Nephron progenitor cell (in vitro differentiated cells): ENCODE results near the gene KRT78.

Experiments used
- DNase-seq: peaks from one replicate; pipeline ENCODE4 v3.0.0; 2021
- H3K27ac Mint-ChIP-seq: 2 replicates; pipeline ENCODE4 v1.8.0; 2021; ENCODE audit warnings: mild to moderate bottlenecking, moderate library complexity, mixed read lengths
- H3K27me3 Mint-ChIP-seq: 2 replicates; pipeline ENCODE4 v1.8.0; 2021; ENCODE audit warnings: mild to moderate bottlenecking, low read depth, mixed read lengths; ENCODE audit not compliant: poor library complexity
- H3K36me3 Mint-ChIP-seq: 2 replicates; pipeline ENCODE4 v1.8.0; 2021; ENCODE audit warnings: low read depth, mixed read lengths
- H3K4me1 Mint-ChIP-seq: 2 replicates; pipeline ENCODE4 v1.8.0; 2021; ENCODE audit warnings: mixed read lengths
- H3K4me3 Mint-ChIP-seq: 2 replicates; pipeline ENCODE4 v1.8.0; 2021; ENCODE audit warnings: mild to moderate bottlenecking, moderate library complexity, mixed read lengths
- H3K9me3 Mint-ChIP-seq: 2 replicates; pipeline ENCODE4 v1.8.0; 2021; ENCODE audit warnings: mild to moderate bottlenecking, moderate library complexity, mixed read lengths
- CTCF ChIP-seq: fragments of 200-600 bp; sonication (generic); IDR thresholded peaks from 2 replicates; pipeline ENCODE4 v1.5.0; 2021; ENCODE audit warnings: antibody characterized with exemption

Gene KRT78

GRCh38 chr12:52821826-52822660 is 26.8 kb downstream of the KRT78 start:
- Mint-ChIP-seq H3K27me3 (peaks cover 34% of the 10 kb centered on the region), H3K4me3 (no peak overlapping the region), H3K27ac (no peak overlapping the region), H3K4me1 (peaks cover 31% of the 10 kb centered on the region), H3K9me3 (no peaks in the 10 kb centered on the region), H3K36me3 (no peaks in the 10 kb centered on the region)
- DNase-seq = no peak
- TF ChIP-seq CTCF = no peak

- Mint-ChIP-seq H3K27me3 (peaks cover 32% of the 10 kb centered on the region), H3K9me3 (no peaks in the 10 kb centered on the region), H3K4me3 (no peak overlapping the region), H3K4me1 (peaks cover 31% of the 10 kb centered on the region), H3K36me3 (no peaks in the 10 kb centered on the region), H3K27ac (no peak overlapping the region)
- no peak for DNase-seq
- no peak for TF ChIP-seq CTCF
Measured at GRCh38 chr12:52821071-52821730, 27.6 kb downstream of the KRT78 start.

GRCh38 chr12:52820521-52820920 is 28.3 kb downstream of the KRT78 start:
- DNase-seq = no peak
- H3K36me3 Mint-ChIP-seq = no peaks in the 10 kb centered on the region
- H3K4me1 Mint-ChIP-seq = peaks cover 31% of the 10 kb centered on the region
- no peak for TF ChIP-seq CTCF
- H3K27ac Mint-ChIP-seq = peak overlapping the region; percentile 46
- no peaks in the 10 kb centered on the region for H3K9me3 Mint-ChIP-seq
- no peak overlapping the region for H3K4me3 Mint-ChIP-seq
- peaks cover 30% of the 10 kb centered on the region for H3K27me3 Mint-ChIP-seq

- TF ChIP-seq CTCF = no peak
- H3K27me3 Mint-ChIP-seq = peaks cover 27% of the 10 kb centered on the region
- H3K4me3 Mint-ChIP-seq = no peak overlapping the region
- no peaks in the 10 kb centered on the region for H3K9me3 Mint-ChIP-seq
- no peaks in the 10 kb centered on the region for H3K36me3 Mint-ChIP-seq
- DNase-seq = no peak
- H3K4me1 Mint-ChIP-seq = peaks cover 31% of the 10 kb centered on the region
- peak overlapping the region; percentile 46 for H3K27ac Mint-ChIP-seq
Measured at GRCh38 chr12:52819731-52820510, 28.9 kb downstream of the KRT78 start.

GRCh38 chr12:52818887-52819420 is 29.8 kb downstream of the KRT78 start:
- H3K36me3 Mint-ChIP-seq = no peaks in the 10 kb centered on the region
- H3K27ac Mint-ChIP-seq = no peak overlapping the region
- no peaks in the 10 kb centered on the region for H3K9me3 Mint-ChIP-seq
- DNase-seq = no peak
- TF ChIP-seq CTCF = no peak
- H3K4me3 Mint-ChIP-seq = no peak overlapping the region
- H3K4me1 Mint-ChIP-seq = peaks cover 31% of the 10 kb centered on the region
- H3K27me3 Mint-ChIP-seq = peaks cover 27% of the 10 kb centered on the region
